CD4-positive, alpha-beta T cell (primary cell): Measurements from ENCODE around the gene SPG11. TPM values are rescaled to one million over a fixed set of nuclear protein-coding genes. Genes with fewer than 3 reads are reported as not detected.
"Not testable (repeated sequence)": the region's sequence is repeated elsewhere in the genome, so short reads cannot be mapped to it uniquely, and the experiment has no call there.

Source experiments
- ATAC-seq: fragments of 200-7000 bp; cut with Tn5 transposase; one replicate; pipeline ENCODE4 v1.10.0; 2022; ENCODE audit warnings: mild to moderate bottlenecking; ENCODE audit not compliant: poor library complexity
- CTCF ChIA-PET: fragments of 350-600 bp; sonication (Branson Sonifier 250); formaldehyde crosslinking; loops from one replicate; lab custom pipeline; 2021; ENCODE audit warnings: antibody characterized with exemption, inconsistent platforms; lab: Charles Lee
- POLR2A ChIA-PET: fragments of 350-600 bp; sonication (Branson Sonifier 250); formaldehyde crosslinking; loops from one replicate; lab custom pipeline; 2021; ENCODE audit warnings: antibody characterized with exemption, inconsistent platforms; lab: Charles Lee
- DNase-seq, 14 experiments: peaks; one replicate each; pipeline ENCODE4 v3.0.0-alpha.2; 2013 to 2020; ENCODE audit warnings: mixed read lengths in 2 of 14
- H3K27ac ChIP-seq, 2 donors: one replicate each; pipeline versions ENCODE4 v1.5.1 to v1.7.0; 2013; ENCODE audit warnings: low read length in 2 of 2, low read depth in 1 of 2, mild to moderate bottlenecking in 1 of 2
- H3K27me3 ChIP-seq, 2 experiments: 1 replicate in 1 of 2; 2 replicates in 1 of 2; pipeline versions ENCODE4 v1.6.1 to v1.7.0; 2013; ENCODE audit warnings: low read length in 2 of 2, control low read depth in 1 of 2, mild to moderate bottlenecking in 1 of 2, moderate library complexity in 1 of 2; ENCODE audit not compliant: insufficient read depth in 2 of 2, control insufficient read depth in 1 of 2
- H3K36me3 ChIP-seq: one replicate; pipeline ENCODE4 v1.6.1; 2013; ENCODE audit warnings: low read length, control low read depth; ENCODE audit not compliant: insufficient read depth
- H3K4me1 ChIP-seq: one replicate; pipeline ENCODE4 v1.6.1; 2013; ENCODE audit warnings: low read length, control low read depth; ENCODE audit not compliant: insufficient read depth
- H3K4me3 ChIP-seq: one replicate; pipeline ENCODE4 v1.5.1; 2013; ENCODE audit warnings: mild to moderate bottlenecking, low read length, moderate library complexity
- H3K9me3 ChIP-seq, 2 experiments: 1 replicate in 1 of 2; 2 replicates in 1 of 2; pipeline versions ENCODE4 v1.6.1 to v1.7.0; 2013; ENCODE audit warnings: low read length in 2 of 2, mild to moderate bottlenecking in 2 of 2, control low read depth in 1 of 2, moderate library complexity in 1 of 2; ENCODE audit not compliant: control insufficient read depth in 1 of 2, insufficient read depth in 1 of 2
- H3K27ac Mint-ChIP-seq: one replicate; pipeline ENCODE4 v1.8.0; 2020; ENCODE audit warnings: mixed read lengths
- H3K27me3 Mint-ChIP-seq: one replicate; pipeline ENCODE4 v1.8.0; 2021; ENCODE audit warnings: mixed read lengths
- H3K36me3 Mint-ChIP-seq: one replicate; pipeline ENCODE4 v1.8.0; 2021; ENCODE audit warnings: low read depth, mixed read lengths
- H3K4me1 Mint-ChIP-seq: one replicate; pipeline ENCODE4 v1.8.0; 2021; ENCODE audit warnings: low read depth, mixed read lengths
- H3K4me3 Mint-ChIP-seq: one replicate; pipeline ENCODE4 v1.8.0; 2020; ENCODE audit warnings: mild to moderate bottlenecking, mixed read lengths
- H3K9me3 Mint-ChIP-seq: one replicate; pipeline ENCODE4 v1.8.0; 2020; ENCODE audit warnings: mixed read lengths
- intact Hi-C, 2 experiments: fragments of 100-400 bp; cut with DNase I in 1 of 2; cut with micrococcal nuclease in 1 of 2; formaldehyde crosslinking; loops; one replicate each; pipeline versions ENCODE4 v1.15.1 to v1.9.0; 2023 to 2025; cut with DNase I, micrococcal nuclease
- total RNA-seq, 174 experiments: library from RNA in 2 of 174; stranded (reverse) in 2 of 174; gene quantifications; one replicate each; pipeline ENCODE4 v1.2.3 and lab custom pipeline; 2021 to 2026
- TF ChIP-seq, protein P1 (sequence below): fragments of 200-600 bp; IDR thresholded peaks from one replicate; pipeline ENCODE4 v1.8.0; 2022; ENCODE audit warnings: antibody characterized with exemption, mild to moderate bottlenecking

Gene SPG11
- total RNA-seq, 2 experiments from 2014 or later, result 49.9 to 51.3 TPM

DNA sequence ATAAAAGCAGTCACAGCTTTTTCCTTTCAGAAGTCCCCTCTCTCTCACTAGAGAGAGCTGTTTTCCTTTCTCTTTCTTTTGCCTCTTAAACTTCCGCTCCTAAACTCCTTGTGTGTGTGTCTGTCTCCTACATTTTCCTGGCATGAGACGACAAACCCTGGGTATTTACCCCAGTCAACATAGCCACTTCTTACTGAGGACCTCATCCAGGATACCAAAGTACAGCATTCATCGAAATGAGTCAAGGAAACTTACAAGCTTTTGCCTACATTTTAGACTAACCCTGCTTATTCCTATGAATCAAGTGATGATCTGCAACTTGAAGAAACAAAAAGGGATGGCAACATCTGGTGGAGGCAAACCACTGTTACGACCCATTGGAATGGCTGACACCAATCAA, 31.0 kb upstream of the SPG11 start:
- peaks cover 22% of the 10 kb centered on the region for H3K4me1 ChIP-seq
- POLR2A ChIA-PET, result interaction anchor here (0.8 to 6.0 kb wide), 4 partner anchors 11 to 29 kb away, joined by 4 to 67 read pairs (median 20); partner anchors contain the start of genes B2M, PATL2 and SPG11
- no peak overlapping the region for H3K27ac ChIP-seq
- no peaks in the 10 kb centered on the region for H3K9me3 ChIP-seq
- Mint-ChIP-seq H3K27ac (peak overlapping the region; percentile 5), H3K27me3 (no peaks in the 10 kb centered on the region), H3K4me1 (peaks cover 39% of the 10 kb centered on the region), H3K36me3 (peaks cover under 1% of the 10 kb centered on the region), H3K4me3 (no peak overlapping the region), H3K9me3 (no peaks in the 10 kb centered on the region)
- ATAC-seq (no peak), DNase-seq (no peak)
- no peak overlapping the region for H3K4me3 ChIP-seq
- CTCF ChIA-PET, result no interaction called here
- intact Hi-C loops, result loop anchor here in 1 of 2 experiments (2.0 kb wide), 1 partner anchor 16 kb away; the partner anchor contains the start of genes B2M and PATL2
- no peaks in the 10 kb centered on the region for H3K27me3 ChIP-seq
- TF ChIP-seq, protein P1, sequence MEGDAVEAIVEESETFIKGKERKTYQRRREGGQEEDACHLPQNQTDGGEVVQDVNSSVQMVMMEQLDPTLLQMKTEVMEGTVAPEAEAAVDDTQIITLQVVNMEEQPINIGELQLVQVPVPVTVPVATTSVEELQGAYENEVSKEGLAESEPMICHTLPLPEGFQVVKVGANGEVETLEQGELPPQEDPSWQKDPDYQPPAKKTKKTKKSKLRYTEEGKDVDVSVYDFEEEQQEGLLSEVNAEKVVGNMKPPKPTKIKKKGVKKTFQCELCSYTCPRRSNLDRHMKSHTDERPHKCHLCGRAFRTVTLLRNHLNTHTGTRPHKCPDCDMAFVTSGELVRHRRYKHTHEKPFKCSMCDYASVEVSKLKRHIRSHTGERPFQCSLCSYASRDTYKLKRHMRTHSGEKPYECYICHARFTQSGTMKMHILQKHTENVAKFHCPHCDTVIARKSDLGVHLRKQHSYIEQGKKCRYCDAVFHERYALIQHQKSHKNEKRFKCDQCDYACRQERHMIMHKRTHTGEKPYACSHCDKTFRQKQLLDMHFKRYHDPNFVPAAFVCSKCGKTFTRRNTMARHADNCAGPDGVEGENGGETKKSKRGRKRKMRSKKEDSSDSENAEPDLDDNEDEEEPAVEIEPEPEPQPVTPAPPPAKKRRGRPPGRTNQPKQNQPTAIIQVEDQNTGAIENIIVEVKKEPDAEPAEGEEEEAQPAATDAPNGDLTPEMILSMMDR, result no peak
- H3K36me3 ChIP-seq, result no peaks in the 10 kb centered on the region

DNA sequence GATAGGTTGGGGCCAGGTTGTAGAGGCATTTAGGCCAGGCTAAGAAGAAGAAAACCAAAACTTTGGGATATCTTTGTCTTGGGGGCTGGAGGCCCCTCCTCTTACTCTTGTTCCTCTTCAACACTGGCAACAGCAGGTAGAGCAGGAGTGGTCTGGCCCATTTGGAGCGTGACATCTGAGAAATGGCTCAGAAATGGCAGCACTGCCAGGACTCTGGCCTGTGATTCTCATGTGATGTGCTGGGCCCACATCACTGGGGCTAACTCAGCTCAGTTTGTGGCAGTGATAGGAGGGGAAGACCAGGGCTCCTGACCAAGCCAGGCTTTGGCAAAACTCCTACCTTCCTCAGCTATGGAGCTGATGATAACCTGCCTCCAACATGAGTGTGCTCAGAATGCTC, 29.2 kb upstream of the SPG11 start:
- H3K4me1 Mint-ChIP-seq, result peaks cover 53% of the 10 kb centered on the region
- peaks cover 22% of the 10 kb centered on the region for H3K4me1 ChIP-seq
- TF ChIP-seq, protein P1, result no peak
- intact Hi-C loops, result no loop called here
- H3K4me3 Mint-ChIP-seq, result no peak overlapping the region
- DNase-seq (no peak), ATAC-seq (no peak)
- CTCF ChIA-PET, result interaction anchor here (1.2 kb wide), 1 partner anchor 18 kb away, joined by 6 read pairs; the partner anchor contains the start of genes B2M and PATL2
- no peak overlapping the region for H3K4me3 ChIP-seq
- H3K9me3 ChIP-seq, result peaks cover 3 to 7% of the 10 kb centered on the region in 2 experiments
- no peak overlapping the region for H3K27ac ChIP-seq
- H3K27me3 Mint-ChIP-seq, result no peaks in the 10 kb centered on the region
- peaks cover 17% of the 10 kb centered on the region for H3K36me3 Mint-ChIP-seq
- POLR2A ChIA-PET, result interaction anchor here (2.5 to 49.9 kb wide), 4 partner anchors 10 to 29 kb away, joined by 13 to 4232 read pairs (median 326); partner anchors contain the start of genes B2M, PATL2, SPG11 and TRIM69
- H3K9me3 Mint-ChIP-seq, result peaks cover 1% of the 10 kb centered on the region
- no peak overlapping the region for H3K27ac Mint-ChIP-seq
- H3K27me3 ChIP-seq, result no peaks in the 10 kb centered on the region
- H3K36me3 ChIP-seq, result no peaks in the 10 kb centered on the region

DNA sequence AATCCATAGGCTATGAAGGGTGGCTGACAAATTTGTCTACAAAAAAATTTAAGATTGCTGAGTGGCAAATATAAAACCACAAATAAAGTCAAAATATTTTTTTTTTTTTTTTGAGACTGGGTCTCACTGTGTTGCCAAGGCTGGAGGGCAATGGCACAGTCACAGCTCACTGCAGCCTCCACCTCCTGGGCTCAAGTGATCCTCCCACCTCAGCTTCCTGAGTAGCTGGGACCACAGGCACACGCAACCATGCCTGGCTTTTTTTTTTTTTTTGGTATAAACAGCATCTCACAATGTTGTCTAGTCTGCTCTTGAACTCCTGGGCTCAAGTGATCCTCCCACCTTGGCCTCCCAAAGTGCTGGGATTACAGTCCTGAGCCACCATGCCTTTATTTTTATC, 26.8 kb upstream of the SPG11 start:
- not testable (repeated sequence) for H3K4me3 Mint-ChIP-seq

DNA sequence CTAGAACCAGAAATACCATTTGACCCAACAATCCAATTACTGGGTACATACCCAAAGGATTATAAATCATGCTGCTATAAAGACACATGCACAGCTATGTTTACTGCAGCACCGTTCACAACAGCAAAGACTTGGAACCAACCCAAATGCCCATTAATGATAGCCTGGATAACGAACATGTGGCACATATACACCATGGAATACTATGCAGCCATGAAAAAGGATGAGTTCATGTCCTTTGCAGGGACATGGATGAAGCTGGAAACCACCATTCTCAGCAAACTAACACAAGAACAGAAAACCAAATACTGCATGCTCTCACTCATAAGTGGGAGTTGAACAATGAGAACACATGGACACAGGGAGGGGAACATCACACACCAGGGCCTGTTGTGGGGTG, 25.9 kb upstream of the SPG11 start:
- ChIA-PET POLR2A (interaction anchor here (3.5 to 49.9 kb wide), 4 partner anchors 7 to 33 kb away, joined by 20 to 4232 read pairs (median 331); partner anchors contain the start of genes B2M, PATL2, SPG11 and TRIM69), CTCF (interaction anchor here (1.4 kb wide), 1 partner anchor 111 kb away, joined by 3 read pairs; no protein-coding TSS in a partner anchor)
- Mint-ChIP-seq H3K4me1 (peaks cover 56% of the 10 kb centered on the region), H3K27ac (peak overlapping the region; percentile 5), H3K9me3 (peaks cover 12% of the 10 kb centered on the region), H3K36me3 (peaks cover 50% of the 10 kb centered on the region)
- H3K27me3 ChIP-seq, DNase-seq, H3K27ac ChIP-seq, H3K36me3 ChIP-seq, ATAC-seq, H3K4me3 ChIP-seq, H3K27me3 Mint-ChIP-seq, intact Hi-C loops, H3K4me3 Mint-ChIP-seq: not testable (repeated sequence)
- Histone ChIP-seq H3K9me3 (peaks cover 7 to 12% of the 10 kb centered on the region in 2 experiments), H3K4me1 (peaks cover 13% of the 10 kb centered on the region)

More for the DNA sequence above, 26.8 kb upstream of the SPG11 start:
- H3K9me3 ChIP-seq, H3K4me3 ChIP-seq, H3K9me3 Mint-ChIP-seq, H3K27me3 Mint-ChIP-seq, H3K27ac ChIP-seq, H3K36me3 ChIP-seq, H3K27me3 ChIP-seq, intact Hi-C loops: not testable (repeated sequence)
- peaks cover 19% of the 10 kb centered on the region for H3K4me1 ChIP-seq
- DNase-seq, result peak in 7 of 14 experiments; percentile 22 to 66 (median 41)
- ChIA-PET POLR2A (interaction anchor here (1.0 to 49.9 kb wide), 6 partner anchors 8 to 32 kb away, joined by 7 to 4232 read pairs (median 25); partner anchors contain the start of genes B2M, PATL2, SPG11 and TRIM69), CTCF (interaction anchor here (0.6 to 2.3 kb wide), 3 partner anchors 21 to 34 kb away, joined by 3 to 8 read pairs (median 6); partner anchors contain the start of genes B2M and PATL2)
- Mint-ChIP-seq H3K36me3 (peaks cover 41% of the 10 kb centered on the region), H3K4me1 (peaks cover 55% of the 10 kb centered on the region), H3K27ac (peak overlapping the region; percentile 58)
- ATAC-seq, result peak; percentile 65

DNA sequence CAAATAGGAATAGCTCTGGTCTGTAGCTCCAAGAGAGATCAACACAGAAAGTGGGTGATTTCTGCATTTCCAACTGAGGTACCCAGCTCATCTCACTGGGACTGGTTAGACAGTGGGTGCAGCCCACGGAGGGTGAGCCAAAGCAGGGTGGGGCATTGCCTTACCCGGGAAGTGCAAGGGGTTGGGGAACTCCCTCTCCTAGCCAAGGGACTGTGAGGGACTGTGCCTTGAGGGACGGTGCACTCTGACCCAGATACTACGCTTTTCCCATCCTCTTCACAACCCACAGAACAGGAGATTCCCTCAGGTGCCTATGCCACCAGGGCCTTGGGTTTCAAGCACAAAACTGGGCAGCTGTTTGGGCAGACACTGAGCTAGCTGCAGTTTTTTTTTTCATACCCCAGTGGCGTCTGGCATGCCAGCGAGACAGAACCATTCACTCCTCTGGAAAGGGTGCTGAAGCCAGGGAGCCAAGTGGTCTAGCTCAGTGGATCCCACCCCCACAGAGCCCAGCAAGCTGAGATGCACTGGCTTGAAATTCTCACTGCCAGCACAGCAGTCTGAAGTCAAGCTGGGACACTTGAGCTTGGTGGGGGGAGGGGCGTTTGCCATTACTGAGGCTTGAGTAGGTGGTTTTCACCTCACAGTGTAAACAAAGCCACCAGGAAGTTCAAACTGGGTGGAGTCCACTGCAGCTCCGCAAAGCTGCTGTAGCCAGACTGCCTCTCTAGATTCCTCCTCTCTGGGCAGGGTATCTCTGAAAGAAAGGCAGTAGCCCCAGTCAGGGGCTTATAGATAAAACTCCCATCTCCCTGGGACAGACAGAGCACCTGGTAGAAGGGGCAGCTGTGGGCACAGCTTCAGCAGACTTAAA, 19.6 kb upstream of the SPG11 start:
- not testable (repeated sequence) for H3K27me3 Mint-ChIP-seq

More for the DNA sequence above, 19.6 kb upstream of the SPG11 start:
- not testable (repeated sequence) for H3K36me3 ChIP-seq, H3K27me3 ChIP-seq
- H3K36me3 Mint-ChIP-seq, result peaks cover 77% of the 10 kb centered on the region
- peaks cover 20 to 21% of the 10 kb centered on the region in 2 experiments for H3K9me3 ChIP-seq
- H3K4me1 ChIP-seq, result peaks cover 60% of the 10 kb centered on the region
- H3K4me3 Mint-ChIP-seq, result peak overlapping the region; percentile 77
- peak overlapping the region; percentile 24 for H3K4me3 ChIP-seq
- CTCF ChIA-PET, result interaction anchor here (0.9 to 5.1 kb wide), 4 partner anchors 16 to 43 kb away, joined by 3 to 37 read pairs (median 4); partner anchors contain the start of gene SPG11
- ATAC-seq (peak; percentile 75), DNase-seq (peak; percentile 64 to 95 (median 84))
- peak overlapping the region; percentile 89 for H3K27ac Mint-ChIP-seq
- peaks cover 13% of the 10 kb centered on the region for H3K9me3 Mint-ChIP-seq
- intact Hi-C loops, result loop anchor here (1.0 to 5.0 kb wide), 3 partner anchors 20 to 1781 kb away; partner anchors contain the start of genes B2M (in 1 of the 2), PATL2 (in 1 of the 2) and SPG11 (in 1 of the 2)
- H3K4me1 Mint-ChIP-seq, result peaks cover 90% of the 10 kb centered on the region
- POLR2A ChIA-PET, result interaction anchor here (0.7 to 49.9 kb wide), 10 partner anchors 8 to 102 kb away, joined by 3 to 4232 read pairs (median 4); partner anchors contain the start of genes B2M, PATL2, SPG11 and TRIM69
- peak overlapping the region; percentile 38 to 68 for H3K27ac ChIP-seq
